ENCODE data around the gene PTTG1IP. TPM values are rescaled to one million over a fixed set of nuclear protein-coding genes. Genes with fewer than 3 reads are reported as not detected.

PTTG1IP gene
- polyA plus RNA-seq, 4 donors: 283 to 306 (median 289) TPM

- DNase-seq (ENCODE audit: low read depth in 4 of 4, low spot score in 3 of 4): no peak
These were observed 58.9 kb downstream of the PTTG1IP start for GRCh38 chr21:44814498-44815023.

- DNase-seq (ENCODE audit: low read depth in 4 of 4, low spot score in 3 of 4): no peak
These were observed 59.8 kb downstream of the PTTG1IP start for GRCh38 chr21:44813727-44814126.

- DNase-seq (ENCODE audit: low read depth in 4 of 4, low spot score in 3 of 4): no peak
These were observed 60.3 kb downstream of the PTTG1IP start for GRCh38 chr21:44813149-44813548.

- no peak for DNase-seq (ENCODE audit: low read depth in 4 of 4, low spot score in 3 of 4)
These were observed 60.9 kb downstream of the PTTG1IP start for GRCh38 chr21:44812640-44813039.

GRCh38 chr21:44810779-44811178 lies 62.7 kb downstream of the PTTG1IP start:
- DNase-seq (ENCODE audit: low read depth in 4 of 4, low spot score in 3 of 4): no peak

GRCh38 chr21:44805859-44806258 lies 67.6 kb downstream of the PTTG1IP start:
- DNase-seq (ENCODE audit: low read depth in 4 of 4, low spot score in 3 of 4): no peak

- DNase-seq (ENCODE audit: low read depth in 4 of 4, low spot score in 3 of 4): no peak
These were observed 68.3 kb downstream of the PTTG1IP start for GRCh38 chr21:44805226-44805625.

GRCh38 chr21:44804762-44805161 lies 68.7 kb downstream of the PTTG1IP start:
- no peak for DNase-seq (ENCODE audit: low read depth in 4 of 4, low spot score in 3 of 4)

- no peak for DNase-seq (ENCODE audit: low read depth in 4 of 4, low spot score in 3 of 4)
These were observed 69.8 kb downstream of the PTTG1IP start for GRCh38 chr21:44803651-44804050.

- DNase-seq (ENCODE audit: low read depth in 4 of 4, low spot score in 3 of 4): no peak
These were observed 70.9 kb downstream of the PTTG1IP start for GRCh38 chr21:44802396-44803153.

DNA sequence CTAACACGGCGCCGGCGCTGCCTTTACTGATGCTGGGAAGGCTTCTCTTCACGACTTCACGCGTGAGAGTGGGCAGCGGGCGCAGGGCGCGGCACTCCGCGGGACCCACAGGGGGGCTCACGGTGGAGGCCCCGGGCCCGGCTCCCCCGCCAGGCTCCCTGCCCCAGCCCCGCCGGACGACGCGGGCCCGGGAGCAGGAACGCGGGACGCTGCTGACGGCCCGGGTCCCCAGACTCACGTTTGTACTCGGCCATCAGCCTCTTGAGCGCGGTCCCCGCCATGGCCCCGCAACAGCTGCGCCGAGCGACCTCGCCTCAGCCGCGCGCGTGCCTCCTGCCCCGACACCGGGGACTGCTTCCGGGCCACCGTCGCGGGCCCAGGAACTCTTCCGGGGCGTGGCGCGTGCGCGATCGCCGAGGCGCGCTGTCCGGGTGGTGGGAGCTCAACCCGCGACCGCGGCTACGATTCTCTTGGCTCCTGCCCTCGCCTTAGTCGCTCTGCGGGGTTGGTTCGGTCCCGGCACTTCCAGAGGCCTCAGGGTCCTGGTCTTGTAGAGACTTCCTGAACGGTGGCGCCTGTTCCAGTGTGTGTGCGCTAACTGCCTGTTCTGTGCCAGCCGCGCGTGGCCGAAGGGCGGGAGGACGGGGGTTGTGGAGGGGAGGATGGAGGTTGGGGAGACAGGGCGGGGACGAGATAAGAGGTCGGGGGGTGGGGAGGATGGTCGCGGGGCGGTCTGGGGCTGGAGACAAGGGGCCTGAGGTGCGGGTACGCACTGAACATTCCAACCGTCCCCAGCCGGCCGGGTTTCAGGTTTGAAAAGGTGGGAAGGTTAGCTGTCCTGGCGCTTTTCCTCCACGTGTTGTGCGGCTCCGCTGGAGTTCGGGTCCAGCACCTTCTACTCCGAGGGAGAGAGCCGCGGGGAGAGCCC lies 71.8 kb downstream of the PTTG1IP start, which contains the start of gene UBE2G2:
Gene UBE2G2 (minus strand): TSS at position 353 of the 928 bp plus-strand sequence. CDS start 72 bp downstream, at position 281.
- DNase-seq (ENCODE audit: low read depth in 4 of 4, low spot score in 3 of 4): peak in 2 of 4 donors; percentile 51 to 72

- DNase-seq (ENCODE audit: low read depth in 4 of 4, low spot score in 3 of 4): no peak
These were observed 72.5 kb downstream of the PTTG1IP start for GRCh38 chr21:44800971-44801467.

DNA sequence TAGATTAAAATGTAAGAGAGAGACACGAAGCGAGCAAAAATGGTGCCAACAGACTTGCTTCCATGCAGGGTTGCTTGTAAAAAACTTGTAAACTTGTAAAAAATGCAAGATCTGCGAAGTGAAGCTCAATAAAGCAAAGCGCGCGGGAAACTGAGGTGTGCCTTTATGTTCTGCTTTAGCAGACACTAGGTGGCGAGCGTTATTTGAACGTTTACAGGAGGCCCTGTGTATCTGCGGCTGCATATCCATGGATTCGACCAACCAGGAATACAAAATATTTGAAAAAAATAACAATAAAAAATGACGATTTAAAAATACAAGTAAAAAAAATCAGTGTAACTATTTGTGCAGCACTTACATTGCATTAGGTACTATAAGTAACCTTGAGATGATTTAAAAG lies 73.4 kb downstream of the PTTG1IP start:
- no peak for DNase-seq (ENCODE audit: low read depth in 4 of 4, low spot score in 3 of 4)

- no peak for DNase-seq (ENCODE audit: low read depth in 4 of 4, low spot score in 3 of 4)
These were observed 73.8 kb downstream of the PTTG1IP start for GRCh38 chr21:44799646-44800045.

Other genes with a start within 250 kb of the PTTG1IP start
- gene KRTAP10-9, start 246.6 kb downstream of the PTTG1IP start, polyA plus RNA-seq (ENCODE audit: insufficient read length in 4 of 4): not detected
- gene KRTAP10-10, start 236.3 kb downstream of the PTTG1IP start, polyA plus RNA-seq (ENCODE audit: insufficient read length in 4 of 4): not detected
- gene KRTAP10-11, start 227.3 kb downstream of the PTTG1IP start, polyA plus RNA-seq (ENCODE audit: insufficient read length in 4 of 4): not detected
- gene KRTAP12-4, start 219.0 kb downstream of the PTTG1IP start, polyA plus RNA-seq (ENCODE audit: insufficient read length in 4 of 4): not detected
- gene KRTAP12-3, start 215.8 kb downstream of the PTTG1IP start, polyA plus RNA-seq (ENCODE audit: insufficient read length in 4 of 4): not detected
- gene KRTAP12-2, start 206.8 kb downstream of the PTTG1IP start, polyA plus RNA-seq (ENCODE audit: insufficient read length in 4 of 4): not detected
- not detected for gene KRTAP12-1, start 191.5 kb downstream of the PTTG1IP start, polyA plus RNA-seq (ENCODE audit: insufficient read length in 4 of 4)
- not detected for gene KRTAP10-12, start 176.5 kb downstream of the PTTG1IP start, polyA plus RNA-seq (ENCODE audit: insufficient read length in 4 of 4)
- 1 to 10 TPM in 1 of 4 donors, under 1 TPM in 3; 0.60 to 1.2 (median 0.82) TPM for gene TSPEAR, start 162.1 kb downstream of the PTTG1IP start, polyA plus RNA-seq (ENCODE audit: insufficient read length in 4 of 4)
- gene UBE2G2, start 71.9 kb downstream of the PTTG1IP start, polyA plus RNA-seq (ENCODE audit: insufficient read length in 4 of 4): 10 to 100 TPM; 76.2 to 97.8 (median 84.2) TPM
- gene SUMO3, start 55.6 kb downstream of the PTTG1IP start, polyA plus RNA-seq (ENCODE audit: insufficient read length in 4 of 4): 100 to 1,000 TPM; 112 to 128 (median 121) TPM
- 10 to 100 TPM in 3 of 4 donors, 1 to 10 TPM in 1; 9.4 to 15.0 (median 12.1) TPM for gene ITGB2, start 47.2 kb upstream of the PTTG1IP start, polyA plus RNA-seq (ENCODE audit: insufficient read length in 4 of 4)
- gene SLX9, start 66.3 kb upstream of the PTTG1IP start, polyA plus RNA-seq (ENCODE audit: insufficient read length in 4 of 4): 10 to 100 TPM; 13.4 to 27.2 (median 15.0) TPM
- gene ADARB1, start 200.9 kb upstream of the PTTG1IP start, polyA plus RNA-seq (ENCODE audit: insufficient read length in 4 of 4): 10 to 100 TPM; 14.1 to 17.7 (median 17.1) TPM

Measured in right renal pelvis (tissue), 4 donors.